Measurements from ENCODE around the gene PTX4.

Gene PTX4

GRCh38 chr16:1477033-1477432, 11.7 kb downstream of the PTX4 start:
- H3K4me3 ChIP-seq (ENCODE audit: low read length) = no peak overlapping the region
- no peak for TF ChIP-seq CTCF (IDR thresholded peaks at IDR 0.05; ENCODE audit: insufficient read depth, low read depth, low read length, missing control alignments)
- no peak for DNase-seq (ENCODE audit: low read depth)

GRCh38 chr16:1475552-1476114, 13.1 kb downstream of the PTX4 start:
- no peak for DNase-seq (ENCODE audit: low read depth)
- no peak for TF ChIP-seq CTCF (IDR thresholded peaks at IDR 0.05; ENCODE audit: insufficient read depth, low read depth, low read length, missing control alignments)
- H3K4me3 ChIP-seq (ENCODE audit: low read length) = peak overlapping the region; percentile 80

GRCh38 chr16:1474796-1475551, 13.8 kb downstream of the PTX4 start, which contains the start of gene CLCN7:
CLCN7 (minus strand) TSS chr16:1475028; CDS start chr16:1474974, 54 bp downstream.
- TF ChIP-seq CTCF (IDR thresholded peaks at IDR 0.05; ENCODE audit: insufficient read depth, low read depth, low read length, missing control alignments) = no peak
- DNase-seq (ENCODE audit: low read depth) = peak; percentile 91
- H3K4me3 ChIP-seq (ENCODE audit: low read length) = peak within 1 kb of the TSS; percentile 80

- no peak for TF ChIP-seq CTCF (IDR thresholded peaks at IDR 0.05; ENCODE audit: insufficient read depth, low read depth, low read length, missing control alignments)
- H3K4me3 ChIP-seq (ENCODE audit: low read length) = peak overlapping the region; percentile 80
- DNase-seq (ENCODE audit: low read depth) = no peak
These were observed 14.5 kb downstream of the PTX4 start for GRCh38 chr16:1474082-1474795.

- DNase-seq (ENCODE audit: low read depth) = no peak
- no peak for TF ChIP-seq CTCF (IDR thresholded peaks at IDR 0.05; ENCODE audit: insufficient read depth, low read depth, low read length, missing control alignments)
- no peak overlapping the region for H3K4me3 ChIP-seq (ENCODE audit: low read length)
These were observed 15.8 kb downstream of the PTX4 start for GRCh38 chr16:1472974-1473373.

- no peak for DNase-seq (ENCODE audit: low read depth)
- H3K4me3 ChIP-seq (ENCODE audit: low read length) = no peak overlapping the region
- no peak for TF ChIP-seq CTCF (IDR thresholded peaks at IDR 0.05; ENCODE audit: insufficient read depth, low read depth, low read length, missing control alignments)
These were observed 17.1 kb downstream of the PTX4 start for GRCh38 chr16:1471569-1472194.
